ENCODE measurements around the gene RAB31. TPM values are rescaled to one million over a fixed set of nuclear protein-coding genes. Genes with fewer than 3 reads are reported as not detected.
A peak's percentile ranks its signal among the peaks of the same experiment; 100 is the strongest.
"Not testable (repeated sequence)": the region's sequence is repeated elsewhere in the genome, so short reads cannot be mapped to it uniquely, and the experiment has no call there.

The RAB31 gene
- total RNA-seq, 1 donor from 2014 or later = 44.2 TPM

GRCh38 chr18:9898792-9899549 is 190.9 kb downstream of the RAB31 start:
- H3K4me3 ChIP-seq (ENCODE audit: low read depth, low read length) = no peak overlapping the region
- no peaks in the 10 kb centered on the region for H3K36me3 ChIP-seq (ENCODE audit: control insufficient read depth, insufficient read depth, low read length)
- TF ChIP-seq CTCF (IDR thresholded peaks at IDR 0.05; ENCODE audit: insufficient read depth, low read length, poor library complexity, severe bottlenecking) = no peak
- no peaks in the 10 kb centered on the region for H3K27me3 ChIP-seq (ENCODE audit: control insufficient read depth, insufficient read depth, low read length)
- DNase-seq (ENCODE audit: low read depth) = peak; percentile 62

- not testable (repeated sequence) for DNase-seq (ENCODE audit: low read depth); H3K36me3 ChIP-seq (ENCODE audit: control insufficient read depth, insufficient read depth, low read length); H3K4me3 ChIP-seq (ENCODE audit: low read depth, low read length); H3K27me3 ChIP-seq (ENCODE audit: control insufficient read depth, insufficient read depth, low read length)
These were observed 191.4 kb downstream of the RAB31 start for GRCh38 chr18:9899550-9899930.

GRCh38 chr18:9900699-9901098 is 192.6 kb downstream of the RAB31 start:
- TF ChIP-seq CTCF (IDR thresholded peaks at IDR 0.05; ENCODE audit: insufficient read depth, low read length, poor library complexity, severe bottlenecking) = no peak
- Histone ChIP-seq H3K36me3 (ENCODE audit: control insufficient read depth, insufficient read depth, low read length) (no peaks in the 10 kb centered on the region), H3K4me3 (ENCODE audit: low read depth, low read length) (no peak overlapping the region), H3K27me3 (ENCODE audit: control insufficient read depth, insufficient read depth, low read length) (no peaks in the 10 kb centered on the region)
- no peak for DNase-seq (ENCODE audit: low read depth)

GRCh38 chr18:9901377-9901776 is 193.3 kb downstream of the RAB31 start:
- no peak overlapping the region for H3K4me3 ChIP-seq (ENCODE audit: low read depth, low read length)
- no peaks in the 10 kb centered on the region for H3K36me3 ChIP-seq (ENCODE audit: control insufficient read depth, insufficient read depth, low read length)
- DNase-seq (ENCODE audit: low read depth) = no peak
- H3K27me3 ChIP-seq (ENCODE audit: control insufficient read depth, insufficient read depth, low read length) = no peaks in the 10 kb centered on the region
- TF ChIP-seq CTCF (IDR thresholded peaks at IDR 0.05; ENCODE audit: insufficient read depth, low read length, poor library complexity, severe bottlenecking) = no peak

GRCh38 chr18:9902264-9902663 is 194.2 kb downstream of the RAB31 start:
- not testable (repeated sequence) for DNase-seq (ENCODE audit: low read depth); H3K27me3 ChIP-seq (ENCODE audit: control insufficient read depth, insufficient read depth, low read length); H3K36me3 ChIP-seq (ENCODE audit: control insufficient read depth, insufficient read depth, low read length); H3K4me3 ChIP-seq (ENCODE audit: low read depth, low read length)

- DNase-seq (ENCODE audit: low read depth) = no peak
- Histone ChIP-seq H3K27me3 (ENCODE audit: control insufficient read depth, insufficient read depth, low read length) (no peaks in the 10 kb centered on the region), H3K36me3 (ENCODE audit: control insufficient read depth, insufficient read depth, low read length) (no peaks in the 10 kb centered on the region), H3K4me3 (ENCODE audit: low read depth, low read length) (no peak overlapping the region)
- TF ChIP-seq CTCF (IDR thresholded peaks at IDR 0.05; ENCODE audit: insufficient read depth, low read length, poor library complexity, severe bottlenecking) = no peak
These were observed 194.7 kb downstream of the RAB31 start for GRCh38 chr18:9902832-9903231.

- peak; percentile 73 for DNase-seq (ENCODE audit: low read depth)
- TF ChIP-seq CTCF (IDR thresholded peaks at IDR 0.05; ENCODE audit: insufficient read depth, low read length, poor library complexity, severe bottlenecking) = no peak
- Histone ChIP-seq H3K27me3 (ENCODE audit: control insufficient read depth, insufficient read depth, low read length) (no peaks in the 10 kb centered on the region), H3K36me3 (ENCODE audit: control insufficient read depth, insufficient read depth, low read length) (no peaks in the 10 kb centered on the region), H3K4me3 (ENCODE audit: low read depth, low read length) (no peak overlapping the region)
These were observed 197.4 kb downstream of the RAB31 start for GRCh38 chr18:9905401-9905922.
